Measurements from ENCODE around the gene TMEM192.
"Not testable (repeated sequence)": the region's sequence is repeated elsewhere in the genome, so short reads cannot be mapped to it uniquely, and the experiment has no call there.

Gene TMEM192

GRCh38 chr4:165088366-165088765 lies 24.3 kb downstream of the TMEM192 start:
- DNase-seq, result no peak

DNA sequence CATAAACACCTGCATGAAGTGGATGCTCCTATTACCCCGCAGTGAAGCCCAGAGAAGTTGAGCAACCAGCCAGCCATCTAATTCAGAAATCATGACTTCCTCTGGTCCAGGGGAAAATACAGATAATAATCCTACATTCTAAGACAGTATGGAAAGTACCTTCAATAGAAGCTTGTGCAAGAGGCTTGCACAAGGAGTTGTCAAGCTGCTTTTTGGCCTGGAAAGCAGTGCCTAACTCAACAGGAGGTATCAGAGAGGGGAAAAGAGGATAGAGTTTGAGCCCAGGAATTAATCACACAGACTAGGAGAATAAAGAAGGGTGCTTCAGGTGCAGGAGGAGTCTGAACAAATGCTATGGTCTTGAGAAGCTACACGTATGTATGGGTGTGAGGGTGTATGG lies 26.7 kb downstream of the TMEM192 start:
- no peak for DNase-seq

GRCh38 chr4:165084787-165085186 lies 27.9 kb downstream of the TMEM192 start:
- not testable (repeated sequence) for DNase-seq

GRCh38 chr4:165079476-165079875 lies 33.2 kb downstream of the TMEM192 start:
- DNase-seq, result no peak

- DNase-seq, result no peak
Measured at GRCh38 chr4:165077034-165077578, 35.6 kb downstream of the TMEM192 start.

DNA sequence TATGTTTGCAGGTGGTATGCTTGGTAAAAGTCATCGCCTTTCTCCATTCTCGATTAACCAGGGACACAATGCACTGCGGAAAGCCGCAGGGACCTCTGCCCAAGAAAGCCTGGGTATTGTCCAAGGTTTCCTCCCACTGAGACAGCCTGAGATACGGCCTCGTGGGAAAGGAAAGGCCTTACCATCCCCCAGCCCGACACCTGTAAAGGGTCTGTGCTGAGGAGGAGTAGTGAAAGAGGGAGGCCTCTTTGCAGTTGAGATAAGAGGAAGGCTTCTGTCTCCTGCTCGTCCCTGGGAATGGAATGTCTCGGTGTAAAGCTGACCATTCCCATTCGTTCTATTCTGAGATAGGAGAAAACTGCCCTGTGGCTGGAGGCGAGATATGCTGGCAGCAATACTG lies 39.3 kb downstream of the TMEM192 start:
- DNase-seq, result not testable (repeated sequence)

DNA sequence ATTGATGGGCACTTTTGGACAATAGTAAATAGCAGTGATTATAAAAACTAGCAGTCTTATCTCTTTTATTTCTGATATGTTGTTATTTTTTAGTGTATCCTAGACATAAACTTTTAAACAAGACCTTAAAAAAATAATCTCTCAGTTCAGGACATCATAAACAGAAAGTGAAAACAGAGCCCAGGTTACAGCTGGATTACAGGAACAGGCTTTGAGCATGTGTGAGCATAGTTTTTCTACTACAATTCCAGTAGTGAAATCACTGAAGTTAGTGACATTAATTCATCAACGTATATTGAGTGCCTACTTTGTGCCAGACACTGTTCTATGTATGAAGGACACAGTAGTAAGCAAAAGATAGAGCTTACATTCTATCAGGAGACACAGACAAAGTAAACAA lies 42.1 kb downstream of the TMEM192 start:
- no peak for DNase-seq

GRCh38 chr4:165060938-165061337 lies 51.7 kb downstream of the TMEM192 start:
- DNase-seq, result no peak

GRCh38 chr4:165059386-165059785 lies 53.3 kb downstream of the TMEM192 start:
- no peak for DNase-seq

DNA sequence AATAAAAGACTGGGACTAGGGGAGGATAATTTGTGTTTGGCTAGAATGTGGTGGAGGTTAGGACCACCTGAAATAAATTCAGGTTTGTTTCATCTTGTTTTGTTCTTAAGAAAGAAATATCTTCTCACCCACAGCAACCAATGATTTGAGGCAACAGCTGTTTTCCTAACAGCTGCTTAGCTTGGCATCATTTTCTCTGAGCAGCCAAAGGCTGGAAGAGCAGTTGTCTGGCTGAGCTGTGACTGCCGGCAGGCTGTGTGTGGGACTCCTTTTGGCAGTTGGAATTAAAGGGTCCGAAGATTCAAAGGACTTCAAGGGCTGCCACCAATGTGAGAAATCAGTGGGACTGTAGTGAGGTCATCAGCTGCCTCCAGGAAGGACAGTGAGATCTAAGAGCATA lies 54.0 kb downstream of the TMEM192 start:
- no peak for DNase-seq

DNA sequence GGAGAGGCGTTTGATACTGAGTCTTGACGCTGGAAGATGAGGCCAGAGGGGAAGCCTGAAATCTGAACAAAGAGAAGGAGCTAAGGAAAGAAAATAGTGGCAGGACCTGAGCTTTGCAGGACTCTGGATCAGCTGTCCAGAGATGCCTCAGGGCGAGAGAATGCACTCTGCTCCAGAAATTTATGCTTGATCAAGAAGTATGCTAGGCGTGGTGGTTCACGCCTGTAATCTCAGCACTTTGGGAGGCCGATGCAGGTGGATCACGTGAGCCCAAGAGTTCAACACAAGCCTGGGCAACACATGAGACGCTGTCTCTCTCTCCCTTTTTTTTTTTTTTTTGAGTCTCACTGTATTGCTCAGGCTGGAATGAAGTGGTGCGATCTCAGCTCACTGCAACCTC lies 57.1 kb downstream of the TMEM192 start:
- DNase-seq, result no peak

DNA sequence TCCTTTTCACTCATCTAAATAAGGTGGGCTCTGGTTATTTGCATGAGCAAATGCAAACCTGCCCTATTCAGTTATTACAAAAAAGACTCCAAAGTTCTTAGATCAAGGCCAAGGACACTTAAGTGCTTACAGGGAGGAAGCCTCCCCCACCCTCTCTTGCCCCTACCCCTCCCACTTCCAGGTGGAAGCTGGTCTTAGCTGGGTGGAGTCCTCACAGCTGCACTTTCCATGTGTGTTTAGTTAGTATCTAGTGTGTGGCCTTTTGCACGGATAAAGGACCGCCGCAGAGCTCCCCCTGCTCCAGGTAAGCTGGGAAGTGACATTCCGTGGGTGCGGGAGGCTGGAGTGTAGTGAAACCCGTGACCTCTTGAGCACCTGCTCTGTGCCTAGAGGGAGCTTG lies 59.0 kb downstream of the TMEM192 start, which contains the start of gene TRIM75:
Gene TRIM75, plus strand, starts transcription at position 222 of the 400 bp plus-strand sequence. CDS start 5,282 bp downstream, outside the sequence.
- DNase-seq, result no peak

DNA sequence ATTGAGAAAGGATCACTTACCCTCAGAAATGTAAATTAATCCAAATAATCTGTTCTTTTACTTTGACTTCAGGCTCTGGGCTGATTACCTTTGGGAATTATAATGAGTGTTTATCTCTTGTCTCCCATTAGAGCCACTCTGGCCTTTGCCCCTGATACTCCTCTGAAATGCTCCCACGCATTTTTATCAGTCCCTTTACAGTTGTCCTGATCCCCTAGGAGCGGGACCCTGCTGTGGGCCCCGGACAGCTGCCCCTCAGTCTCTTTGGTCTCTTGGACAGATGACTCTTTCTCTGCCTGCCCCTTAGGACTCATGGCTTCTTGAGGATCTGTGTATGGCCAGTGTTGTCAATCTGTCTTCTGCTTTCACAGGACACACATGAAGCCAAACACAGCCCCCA lies 60.0 kb downstream of the TMEM192 start:
- DNase-seq, result no peak

- DNase-seq, result no peak
Measured at GRCh38 chr4:165048170-165048569, 64.5 kb downstream of the TMEM192 start.

DNA sequence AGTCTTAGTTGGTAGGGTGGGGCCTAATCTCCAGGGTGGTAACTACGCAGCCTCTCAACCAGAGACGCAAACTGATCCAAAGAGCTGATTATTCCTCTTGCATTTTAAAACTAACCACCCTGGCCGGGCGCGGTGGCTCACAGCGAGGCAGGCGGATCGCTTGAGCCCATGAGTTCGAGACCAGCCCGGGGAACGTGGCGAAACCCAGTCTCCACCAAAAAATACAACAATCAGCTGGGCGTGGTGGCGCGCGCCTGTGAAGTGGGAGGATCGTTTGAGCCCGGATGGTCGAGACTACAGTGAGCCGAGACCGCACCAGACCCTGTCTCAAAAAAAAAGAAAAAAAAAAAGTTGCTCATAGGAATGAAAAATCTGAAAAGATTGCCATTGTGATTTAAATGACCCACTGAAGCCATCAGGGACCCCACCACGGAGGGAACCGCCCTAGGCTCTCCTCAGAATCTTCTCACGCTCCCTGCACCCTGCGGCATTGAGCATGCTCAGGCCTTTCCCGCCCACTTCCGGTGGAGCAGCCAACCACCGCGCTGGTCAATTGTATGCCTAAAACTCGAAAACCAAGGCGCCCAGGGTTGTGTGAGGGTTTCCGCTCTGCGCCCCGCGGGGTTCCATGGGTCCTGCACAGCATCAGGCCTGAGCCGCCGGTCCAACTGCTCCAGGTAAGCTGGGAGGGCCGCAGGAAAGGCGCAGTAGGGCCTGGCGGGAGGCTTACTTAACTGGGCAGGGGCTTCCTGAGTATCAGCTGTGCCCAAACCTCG lies 81.0 kb downstream of the TMEM192 start, which contains the start of gene TRIM60:
Gene TRIM60, plus strand, starts transcription at position 564 of the 776 bp plus-strand sequence. CDS start 8,074 bp downstream, outside the sequence.
- no peak for DNase-seq

DNA sequence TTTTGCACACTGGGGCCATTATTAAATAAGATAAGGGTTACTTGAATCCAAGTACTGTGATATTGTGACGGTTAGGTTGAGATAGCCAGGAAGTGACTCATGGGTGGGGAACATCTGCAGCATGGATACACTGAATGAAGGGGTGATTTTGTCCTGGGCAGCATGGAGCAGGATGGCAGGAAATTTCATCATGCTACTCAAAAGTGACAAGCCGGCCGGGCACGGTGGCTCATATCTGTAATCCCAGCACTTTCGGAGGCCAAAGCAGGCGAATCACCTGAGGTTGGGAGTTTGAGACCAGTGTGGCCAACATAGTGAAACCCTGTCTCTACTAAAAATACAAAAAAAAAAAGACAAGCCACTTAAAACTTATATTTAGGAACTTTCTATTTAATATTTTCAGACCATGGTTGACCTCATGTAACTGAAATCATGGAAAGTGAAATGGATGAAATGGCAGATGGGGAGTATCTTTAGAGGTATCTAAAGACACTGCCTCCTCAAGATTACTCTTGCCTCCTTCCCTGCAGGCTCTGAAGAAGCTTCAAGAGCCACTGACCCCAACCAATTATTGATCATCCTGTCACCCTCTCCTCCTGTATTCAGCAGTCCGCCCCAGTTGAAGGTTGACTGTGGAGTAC lies 84.8 kb downstream of the TMEM192 start:
- no peak for DNase-seq

DNA sequence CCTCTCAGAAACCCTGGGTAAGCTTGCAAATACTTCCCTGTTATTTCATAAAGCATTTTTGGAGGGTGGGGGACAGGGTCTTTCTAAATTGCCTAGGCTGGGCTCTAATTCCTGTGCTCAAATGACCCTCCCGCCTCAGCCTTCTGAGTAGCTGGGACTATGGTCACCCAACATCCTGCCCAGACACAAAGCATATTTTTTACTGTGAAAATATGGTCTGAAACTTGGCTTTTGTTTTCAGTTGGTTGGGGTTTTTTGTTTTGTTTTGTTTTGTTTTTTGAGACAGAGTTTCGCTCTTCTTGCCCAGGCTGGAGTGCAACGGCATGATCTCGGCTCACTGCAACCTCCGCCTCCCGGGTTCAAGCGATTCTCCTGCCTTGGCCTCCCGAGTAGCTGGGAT lies 86.9 kb downstream of the TMEM192 start:
- not testable (repeated sequence) for DNase-seq
